GM12872 (cell line): ENCODE results near the gene NR5A2.

ENCODE experiments used
- TF ChIP-seq, protein P1 (sequence below): IDR thresholded peaks from 3 replicates; pipeline ENCODE4 v1.5.1; 2011; ENCODE audit warnings: low read depth, mild to moderate bottlenecking, low read length, moderate library complexity; ENCODE audit not compliant: insufficient read depth

The NR5A2 gene

DNA sequence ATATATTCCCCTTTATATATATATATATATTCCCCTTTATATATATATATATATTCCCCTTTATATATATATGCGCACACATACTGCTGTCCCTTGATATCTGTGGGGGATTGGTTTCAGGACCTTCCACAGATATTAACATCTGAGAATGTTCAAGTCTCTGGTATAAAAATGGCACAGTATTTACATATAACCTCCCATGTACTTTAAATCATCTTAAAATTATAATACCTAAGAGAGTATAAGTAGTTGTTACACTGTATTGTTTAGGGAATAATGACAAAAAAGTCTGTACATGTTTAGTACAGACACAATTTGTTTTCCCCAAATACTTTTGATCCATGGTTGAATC lies 45.8 kb downstream of the NR5A2 start:
- TF ChIP-seq, protein P1, sequence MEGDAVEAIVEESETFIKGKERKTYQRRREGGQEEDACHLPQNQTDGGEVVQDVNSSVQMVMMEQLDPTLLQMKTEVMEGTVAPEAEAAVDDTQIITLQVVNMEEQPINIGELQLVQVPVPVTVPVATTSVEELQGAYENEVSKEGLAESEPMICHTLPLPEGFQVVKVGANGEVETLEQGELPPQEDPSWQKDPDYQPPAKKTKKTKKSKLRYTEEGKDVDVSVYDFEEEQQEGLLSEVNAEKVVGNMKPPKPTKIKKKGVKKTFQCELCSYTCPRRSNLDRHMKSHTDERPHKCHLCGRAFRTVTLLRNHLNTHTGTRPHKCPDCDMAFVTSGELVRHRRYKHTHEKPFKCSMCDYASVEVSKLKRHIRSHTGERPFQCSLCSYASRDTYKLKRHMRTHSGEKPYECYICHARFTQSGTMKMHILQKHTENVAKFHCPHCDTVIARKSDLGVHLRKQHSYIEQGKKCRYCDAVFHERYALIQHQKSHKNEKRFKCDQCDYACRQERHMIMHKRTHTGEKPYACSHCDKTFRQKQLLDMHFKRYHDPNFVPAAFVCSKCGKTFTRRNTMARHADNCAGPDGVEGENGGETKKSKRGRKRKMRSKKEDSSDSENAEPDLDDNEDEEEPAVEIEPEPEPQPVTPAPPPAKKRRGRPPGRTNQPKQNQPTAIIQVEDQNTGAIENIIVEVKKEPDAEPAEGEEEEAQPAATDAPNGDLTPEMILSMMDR = no peak

DNA sequence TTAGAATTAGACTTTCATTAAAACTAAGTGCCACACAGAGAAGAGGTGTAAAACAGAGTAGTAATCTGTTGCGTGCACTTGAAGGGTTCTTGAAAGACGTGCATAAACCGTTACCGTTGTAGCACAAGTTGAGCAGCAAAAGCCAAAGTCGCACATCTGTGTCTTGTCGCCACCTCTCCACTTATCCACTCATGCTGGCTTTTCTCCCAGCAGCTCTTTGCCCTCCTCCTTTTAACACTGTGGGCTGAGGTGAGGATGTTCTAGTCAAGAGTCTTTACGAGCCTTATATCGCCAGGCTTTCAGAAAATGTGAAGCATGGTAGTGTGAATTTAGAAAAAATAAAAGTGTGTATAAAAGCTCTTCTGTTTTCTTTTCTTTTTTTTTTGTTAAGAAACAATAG lies 48.0 kb downstream of the NR5A2 start:
- TF ChIP-seq, protein P1 = no peak

DNA sequence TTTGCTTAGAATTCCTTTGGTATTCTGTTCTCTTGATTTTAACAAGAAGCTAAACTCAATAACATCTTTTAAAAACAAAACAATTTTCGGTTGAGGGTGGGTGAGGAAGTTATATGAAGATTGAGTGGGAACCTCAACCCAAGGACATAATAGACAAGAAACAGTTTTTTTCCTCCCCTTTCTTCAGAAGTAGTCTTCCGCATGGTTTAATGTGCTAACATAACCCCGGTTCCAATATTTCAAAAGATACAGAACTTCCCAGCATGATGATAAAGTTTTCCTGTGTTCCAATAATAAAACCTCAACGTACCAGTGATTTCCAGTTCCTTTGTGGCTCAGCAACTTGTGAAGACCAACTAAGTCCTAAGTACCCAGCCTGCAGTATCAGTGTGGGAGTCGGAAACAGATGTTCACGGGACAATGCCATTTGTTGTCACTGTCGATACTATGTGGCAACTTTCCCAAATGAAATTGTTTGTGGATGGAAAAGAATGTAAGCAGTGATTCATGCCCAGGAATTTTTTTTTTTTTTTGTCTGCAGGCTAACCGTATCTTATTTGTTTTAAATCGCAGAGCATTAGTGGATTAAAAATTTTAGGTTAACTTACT lies 48.5 kb downstream of the NR5A2 start:
- TF ChIP-seq, protein P1 = no peak

DNA sequence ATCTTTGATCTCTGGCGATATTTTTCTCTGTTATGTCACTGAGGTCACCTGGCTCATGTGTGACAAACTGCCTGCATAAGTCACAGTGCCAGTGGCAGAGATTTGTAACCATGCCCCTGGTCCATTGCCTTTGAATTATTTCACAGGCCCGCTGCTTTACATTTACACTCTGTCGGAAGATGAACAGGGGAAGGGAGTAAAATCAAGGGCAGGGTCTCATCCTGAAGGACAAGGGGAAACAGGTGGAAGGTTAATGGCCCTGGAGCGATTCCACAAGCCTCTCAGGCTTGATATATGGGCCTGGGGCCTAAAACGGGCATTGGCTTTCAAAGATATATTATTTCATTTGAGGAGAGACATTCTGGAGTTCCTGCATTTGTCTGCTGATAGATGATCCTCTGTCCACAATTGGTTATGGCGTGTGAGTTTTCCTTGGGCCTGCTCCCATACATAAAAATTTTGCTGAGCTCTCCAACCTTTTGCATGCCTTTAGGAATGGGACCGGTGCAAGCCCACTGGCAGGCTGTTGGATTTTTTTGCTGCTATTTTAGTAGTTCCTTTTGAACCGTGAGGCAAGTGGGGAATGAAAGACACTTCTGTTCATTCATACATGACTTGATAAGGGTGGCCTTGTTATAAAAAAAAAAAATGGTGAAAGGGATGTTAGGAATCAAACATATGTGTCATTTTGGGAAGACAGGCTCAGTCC lies 51.9 kb downstream of the NR5A2 start:
- TF ChIP-seq, protein P1 = no peak

DNA sequence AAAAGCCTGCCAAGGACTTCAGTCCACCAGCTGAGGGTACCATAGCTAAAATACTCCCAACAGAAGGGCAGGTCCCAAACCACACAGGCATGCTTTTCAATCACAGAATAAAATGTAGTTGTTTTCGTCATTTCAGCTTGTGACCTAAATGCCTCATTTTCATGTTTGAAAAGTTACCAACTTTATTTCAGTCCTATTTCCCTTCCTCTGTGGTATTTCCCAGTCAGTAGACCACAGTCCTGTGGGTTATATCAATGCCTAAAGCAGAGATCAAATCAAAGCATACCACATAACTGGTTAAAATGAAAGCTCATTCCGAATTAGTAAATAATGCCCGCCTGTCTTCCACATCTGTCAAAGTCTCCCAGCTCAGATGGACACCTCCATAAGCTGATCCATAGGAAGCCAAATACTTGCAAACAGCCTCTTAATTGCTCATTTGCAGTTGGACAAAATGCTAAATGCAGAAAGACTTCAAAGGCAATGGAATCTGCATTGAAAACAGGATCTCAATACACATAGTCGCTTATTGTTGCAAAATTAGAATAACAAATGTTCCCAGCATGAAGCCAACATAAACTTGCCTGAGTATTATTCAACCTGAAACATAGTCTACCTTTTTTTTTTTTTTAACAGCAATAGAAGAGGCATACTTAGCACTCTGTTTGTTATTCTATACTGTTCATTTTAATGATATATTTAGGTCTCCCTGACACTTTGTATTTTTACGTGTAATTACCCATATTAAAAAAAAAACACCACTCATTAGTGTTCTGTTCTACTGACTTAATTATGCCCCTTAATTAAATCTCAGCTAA lies 53.9 kb downstream of the NR5A2 start:
- TF ChIP-seq, protein P1 = no peak

DNA sequence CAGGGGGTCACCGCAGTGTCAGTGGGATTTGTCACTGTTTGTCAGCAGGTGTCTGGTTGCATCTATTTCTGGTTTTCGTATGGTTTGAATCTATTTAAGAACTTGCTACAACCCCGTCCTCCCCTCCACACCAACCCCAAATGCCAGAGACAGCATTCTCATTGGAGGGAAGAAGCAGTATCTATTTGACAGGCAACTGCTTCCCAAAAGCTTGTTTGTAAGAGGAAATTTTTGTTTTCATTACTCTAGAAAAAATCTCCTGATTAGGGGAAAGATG lies 54.4 kb downstream of the NR5A2 start:
- TF ChIP-seq, protein P1 = no peak

DNA sequence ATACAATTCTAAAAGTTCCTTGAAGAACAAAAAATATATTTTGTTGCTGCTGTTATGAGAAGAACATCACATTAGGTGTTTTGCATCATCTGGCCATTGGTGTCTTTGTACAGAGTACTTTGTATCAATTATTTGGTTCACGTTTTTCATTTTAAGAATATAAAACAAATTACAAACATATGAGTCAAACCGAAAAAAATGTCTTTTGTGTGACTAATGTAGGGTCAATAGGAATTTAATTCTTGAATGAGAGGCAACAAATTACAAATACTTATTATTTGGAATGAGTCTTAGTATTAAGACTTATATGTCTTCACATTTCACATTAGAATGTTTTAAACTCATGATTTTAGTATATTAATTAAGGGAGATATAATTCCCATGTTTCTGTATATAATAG lies 54.8 kb downstream of the NR5A2 start:
- TF ChIP-seq, protein P1 = no peak
